ENCODE measurements around the gene ANTXR1.

Gene ANTXR1

GRCh38 chr2:69007169-69007568 lies 5.8 kb upstream of the ANTXR1 start:
- no peak for DNase-seq

- no peak for DNase-seq
These were observed 5.4 kb upstream of the ANTXR1 start for GRCh38 chr2:69007603-69008002.

DNA sequence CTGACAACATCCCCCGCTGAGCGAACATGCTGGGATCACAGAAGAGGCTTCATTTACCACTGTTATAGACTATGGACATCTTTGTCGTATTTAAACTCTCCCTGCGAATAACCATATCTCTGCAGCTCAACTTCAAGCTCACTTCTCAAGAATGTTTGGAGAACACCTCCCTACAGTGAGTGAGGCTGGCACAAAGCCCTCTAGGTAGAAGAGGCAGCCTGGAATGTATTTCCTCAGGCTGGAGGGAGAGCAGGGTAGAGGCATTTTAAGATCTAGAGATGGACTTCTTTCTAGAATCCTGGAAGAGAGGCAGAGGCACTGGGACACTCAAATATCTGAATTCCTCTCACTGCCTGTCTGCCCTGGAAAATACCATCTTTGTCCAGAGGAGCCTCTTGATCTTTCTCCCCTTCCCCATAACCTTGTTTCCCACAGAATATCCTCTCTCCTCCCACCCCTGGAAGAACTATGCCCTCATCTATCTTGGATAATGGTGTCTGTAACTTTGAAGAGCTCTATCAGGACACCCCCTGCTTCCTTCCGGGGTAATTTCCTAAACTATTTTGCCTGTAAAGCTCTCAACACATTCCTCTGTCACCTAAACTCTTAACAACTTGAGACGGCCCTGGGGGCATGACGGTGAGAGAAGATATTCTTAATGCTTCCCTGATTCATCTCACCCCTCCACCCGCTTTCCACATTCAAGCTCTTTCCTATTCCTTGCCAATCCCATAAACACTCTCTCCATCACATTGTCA lies 2.4 kb upstream of the ANTXR1 start:
- DNase-seq: no peak

GRCh38 chr2:69011611-69012157 lies 1.3 kb upstream of the ANTXR1 start:
- no peak for DNase-seq

DNA sequence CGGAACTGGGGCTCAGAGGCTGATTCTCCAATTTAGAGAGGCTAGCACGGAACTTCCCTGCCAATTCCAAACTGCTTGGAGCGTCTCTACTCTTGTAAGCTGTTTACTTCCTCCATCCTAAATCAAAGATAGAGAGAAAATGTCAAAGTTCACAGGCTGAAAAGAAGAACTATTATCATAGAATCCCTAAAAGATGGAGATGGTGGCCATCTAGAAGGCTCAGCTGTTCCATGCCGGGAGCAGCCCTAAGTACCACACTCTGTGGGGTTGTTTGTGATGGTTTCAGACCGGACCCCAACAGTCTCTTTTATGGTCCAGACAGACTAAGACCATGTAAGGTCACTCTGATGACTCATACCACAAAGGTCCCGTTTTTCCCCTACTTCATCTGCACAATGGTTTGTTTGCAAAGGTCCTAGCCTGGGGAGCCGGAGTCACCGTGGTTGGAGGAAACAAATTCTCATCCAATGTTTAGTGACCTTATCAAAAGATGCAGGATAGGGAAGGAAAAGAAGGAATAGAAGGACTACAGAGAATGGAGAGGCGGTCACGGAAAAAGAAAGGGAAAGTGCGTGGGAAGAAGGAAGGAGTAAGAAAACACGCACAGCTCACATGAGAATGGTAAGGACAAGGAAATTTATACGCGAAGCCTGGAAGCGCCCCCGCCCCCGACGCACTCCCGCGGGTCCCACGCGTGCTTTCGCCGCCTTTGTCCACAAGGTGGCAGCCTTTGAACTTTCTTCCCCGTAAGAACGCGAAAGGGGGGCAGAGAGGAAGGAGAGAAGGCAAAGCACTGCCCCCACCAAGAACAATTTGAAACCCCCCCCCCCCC lies 453 bp upstream of the ANTXR1 start:
- DNase-seq: peak; percentile 38 to 62

GRCh38 chr2:69013840-69014821 lies 1.2 kb downstream of the ANTXR1 start:
- DNase-seq: no peak

DNA sequence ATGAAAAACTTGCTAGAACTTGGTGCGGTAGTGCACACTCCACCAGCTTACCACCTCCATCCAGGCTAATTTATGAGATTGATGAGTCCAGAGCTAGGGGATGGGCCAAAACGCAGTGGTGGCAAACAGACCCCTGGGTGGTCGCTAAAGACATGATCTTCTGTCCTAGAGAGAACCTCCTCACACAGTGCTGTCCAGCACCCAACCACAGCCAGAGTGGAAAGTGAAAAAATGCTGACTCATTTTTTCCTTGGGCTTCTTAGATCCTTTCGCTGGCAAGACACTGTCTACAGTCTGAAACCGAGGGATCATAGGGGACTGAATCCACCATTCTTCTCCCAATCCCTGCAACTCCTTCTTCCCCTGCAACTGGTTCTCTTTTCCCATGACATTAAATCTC lies 4.1 kb downstream of the ANTXR1 start:
- no peak for DNase-seq

GRCh38 chr2:69017835-69018234 lies 4.9 kb downstream of the ANTXR1 start:
- no peak for DNase-seq

GRCh38 chr2:69018678-69019095 lies 5.7 kb downstream of the ANTXR1 start:
- DNase-seq: no peak

- DNase-seq: no peak
These were observed 7.8 kb downstream of the ANTXR1 start for GRCh38 chr2:69020496-69021426.

- no peak for DNase-seq
These were observed 8.7 kb downstream of the ANTXR1 start for GRCh38 chr2:69021727-69022126.

DNA sequence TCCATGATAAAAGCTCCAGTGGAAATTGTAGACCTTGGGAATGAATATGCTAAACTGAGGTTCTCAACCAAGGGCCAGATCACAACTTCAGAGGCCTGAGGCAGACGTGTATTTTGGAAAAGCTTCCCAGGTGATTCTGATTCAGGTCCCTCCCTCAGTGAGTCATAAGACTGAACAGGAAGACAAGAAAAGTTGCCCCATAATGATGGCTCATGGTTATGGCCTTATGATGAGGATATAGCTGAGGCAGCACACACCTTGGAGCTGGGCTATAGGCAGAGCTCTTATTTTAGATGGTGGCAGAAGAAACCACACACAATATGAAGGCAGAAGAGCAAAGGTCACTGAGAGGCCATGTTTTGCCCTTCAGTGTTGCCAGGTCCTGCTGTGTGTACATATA lies 9.6 kb downstream of the ANTXR1 start:
- no peak for DNase-seq

- no peak for DNase-seq
These were observed 10.3 kb downstream of the ANTXR1 start for GRCh38 chr2:69023236-69023635.

GRCh38 chr2:69026026-69026425 lies 13.0 kb downstream of the ANTXR1 start:
- no peak for DNase-seq

DNA sequence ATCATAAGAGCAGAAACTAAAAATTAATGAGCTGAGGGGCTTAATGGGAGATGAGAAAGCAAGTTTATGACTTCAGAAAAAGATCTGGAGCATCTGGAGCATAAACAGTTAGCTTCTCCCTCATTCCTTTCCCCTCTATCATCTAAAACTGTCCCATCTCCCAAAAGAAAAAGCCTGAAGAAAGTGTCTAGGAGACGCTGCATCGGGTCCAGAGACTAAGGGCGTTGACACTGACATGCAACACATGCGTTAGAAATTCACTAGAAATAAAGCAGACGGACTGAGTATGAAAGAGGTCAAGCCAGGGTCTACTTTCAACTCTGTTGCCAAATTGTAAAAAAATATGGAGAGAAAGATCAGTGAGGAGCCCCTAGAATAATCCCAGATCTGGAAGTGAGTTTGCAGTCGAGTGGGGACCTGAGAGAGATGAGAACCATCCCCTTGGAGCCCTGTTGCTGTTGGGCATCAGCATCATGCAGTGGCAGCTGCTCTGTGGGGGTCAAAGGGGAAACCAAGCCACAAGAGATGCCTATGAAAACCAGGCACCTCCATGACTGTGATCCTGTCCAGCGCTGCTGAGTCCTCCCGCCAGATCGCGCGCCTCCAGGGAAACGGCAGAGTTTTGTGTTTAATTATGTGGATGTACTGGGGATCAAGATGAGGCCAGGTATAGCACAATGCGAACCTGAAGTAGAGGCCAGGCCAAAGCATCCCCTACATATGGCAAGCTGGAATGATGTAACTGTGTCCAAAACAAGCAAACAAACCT lies 13.9 kb downstream of the ANTXR1 start:
- no peak for DNase-seq

GRCh38 chr2:69030800-69031428 lies 17.9 kb downstream of the ANTXR1 start:
- no peak for DNase-seq

- no peak for DNase-seq
These were observed 18.5 kb downstream of the ANTXR1 start for GRCh38 chr2:69031466-69031865.

GRCh38 chr2:69032336-69032735 lies 19.4 kb downstream of the ANTXR1 start:
- DNase-seq: no peak

- DNase-seq: no peak
These were observed 20.6 kb downstream of the ANTXR1 start for GRCh38 chr2:69033461-69034095.

DNA sequence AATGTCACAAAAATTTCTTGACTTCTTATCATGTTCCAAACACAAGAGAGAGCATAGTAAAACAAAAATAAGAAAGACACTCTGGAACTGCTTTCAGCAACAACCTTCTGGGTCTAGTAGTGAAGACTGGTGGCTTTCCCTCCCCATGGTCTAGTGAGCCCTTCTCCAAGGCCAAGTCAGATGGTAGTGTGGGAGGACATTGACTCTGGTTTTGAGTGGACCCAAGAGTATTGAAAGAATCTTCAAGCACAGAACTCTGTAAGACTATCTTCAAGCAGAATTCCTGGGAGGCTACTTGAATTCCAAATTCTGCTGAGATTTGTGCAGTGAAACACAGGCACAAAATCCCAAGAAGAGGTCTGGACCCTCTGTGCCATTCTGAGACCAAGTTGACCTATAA lies 21.1 kb downstream of the ANTXR1 start:
- DNase-seq: no peak
